HepG2 (cell line): ENCODE measurements around the gene RPL36. TPM values are rescaled to one million over a fixed set of nuclear protein-coding genes. Genes with fewer than 3 reads are reported as not detected.

Source experiments
- FOSL2 ChIP-seq: sonication (generic); formaldehyde crosslinking; IDR thresholded peaks from 2 replicates; pipeline ENCODE4 v1.4.0; 2020; ENCODE audit warnings: missing genetic modification reagents
- GABPA ChIP-seq, 2 experiments: IDR thresholded peaks; 2 replicates each; pipeline ENCODE4 v1.6.1; 2011 to 2016; ENCODE audit warnings: low read depth in 2 of 2, low read length in 1 of 2, missing biosample characterization in 1 of 2, missing genetic modification characterization in 1 of 2
- IRF2 ChIP-seq: IDR thresholded peaks from 2 replicates; pipeline ENCODE4 v1.6.1; 2018; ENCODE audit warnings: missing genetic modification reagents, missing compliant biosample characterization
- JUNB ChIP-seq: sonication (generic); formaldehyde crosslinking; IDR thresholded peaks from 2 replicates; pipeline ENCODE4 v1.8.0; 2022; ENCODE audit warnings: missing genetic modification reagents, mild to moderate bottlenecking, borderline replicate concordance
- JUND ChIP-seq: sonication (generic); formaldehyde crosslinking; IDR thresholded peaks from 2 replicates; pipeline ENCODE4 v1.8.0; 2022; ENCODE audit warnings: mild to moderate bottlenecking, missing genetic modification reagents
- NFE2 ChIP-seq: sonication (generic); formaldehyde crosslinking; IDR thresholded peaks from 2 replicates; pipeline ENCODE4 v1.4.0; 2020; ENCODE audit warnings: missing genetic modification reagents
- NFE2L1 ChIP-seq: sonication (generic); formaldehyde crosslinking; IDR thresholded peaks from 2 replicates; pipeline ENCODE4 v1.4.0; 2020; ENCODE audit warnings: missing genetic modification reagents, mild to moderate bottlenecking, borderline replicate concordance
- NR3C1 ChIP-seq: sonication (generic); formaldehyde crosslinking; IDR thresholded peaks from 2 replicates; pipeline ENCODE4 v1.4.0; 2020; ENCODE audit warnings: missing genetic modification reagents
- PHB2 ChIP-seq: fragments of 450-650 bp; IDR thresholded peaks from 2 replicates; pipeline ENCODE4 v1.6.1; 2018; ENCODE audit not compliant: partially characterized antibody
- PHF8 ChIP-seq: sonication (generic); formaldehyde crosslinking; IDR thresholded peaks from 2 replicates; pipeline ENCODE4 v1.5.0; 2020; ENCODE audit warnings: missing genetic modification reagents
- PRMT3 ChIP-seq: sonication (generic); formaldehyde crosslinking; IDR thresholded peaks from 2 replicates; pipeline ENCODE4 v1.8.1; 2022; ENCODE audit warnings: low read depth, mild to moderate bottlenecking, moderate library complexity, missing genetic modification reagents, borderline replicate concordance
- RBAK ChIP-seq: sonication (generic); formaldehyde crosslinking; IDR thresholded peaks from 2 replicates; pipeline ENCODE4 v1.5.1; 2020; ENCODE audit warnings: mild to moderate bottlenecking, missing genetic modification reagents
- TAF1 ChIP-seq: sonication (generic); formaldehyde crosslinking; IDR thresholded peaks from 2 replicates; pipeline ENCODE4 v1.4.0; 2020; ENCODE audit warnings: missing genetic modification reagents
- THYN1 ChIP-seq: sonication (generic); formaldehyde crosslinking; IDR thresholded peaks from 2 replicates; pipeline ENCODE4 v1.8.1; 2023; ENCODE audit warnings: low read depth, mild to moderate bottlenecking, moderate library complexity, missing genetic modification reagents, borderline replicate concordance
- ZNF530 ChIP-seq: sonication (generic); formaldehyde crosslinking; IDR thresholded peaks from 2 replicates; pipeline ENCODE4 v1.5.0; 2020; ENCODE audit warnings: low read depth, mild to moderate bottlenecking, missing genetic modification reagents
- ZNF615 ChIP-seq: sonication (generic); formaldehyde crosslinking; IDR thresholded peaks from 2 replicates; pipeline ENCODE4 v1.5.0; 2020; ENCODE audit warnings: mild to moderate bottlenecking, missing genetic modification reagents, borderline replicate concordance
- ZNF629 ChIP-seq: sonication (generic); formaldehyde crosslinking; conservative IDR thresholded peaks from 2 replicates; pipeline ENCODE4 v1.5.0; 2020; ENCODE audit warnings: missing genetic modification reagents
- ZNF746 ChIP-seq: sonication (generic); formaldehyde crosslinking; IDR thresholded peaks from 2 replicates; pipeline ENCODE4 v1.8.0; 2022; ENCODE audit warnings: mild to moderate bottlenecking, missing genetic modification reagents
- ZNF75D ChIP-seq: sonication (generic); formaldehyde crosslinking; IDR thresholded peaks from 2 replicates; pipeline ENCODE4 v1.8.1; 2023; ENCODE audit warnings: missing genetic modification reagents, mild to moderate bottlenecking, borderline replicate concordance
- ZSCAN21 ChIP-seq: sonication (generic); formaldehyde crosslinking; IDR thresholded peaks from 2 replicates; pipeline ENCODE4 v1.8.0; 2022; ENCODE audit warnings: mild to moderate bottlenecking, missing genetic modification reagents, moderate library complexity, borderline replicate concordance
- polyA plus RNA-seq, 8 experiments: library from polyadenylated mRNA; depleted of rRNA in 3 of 8; stranded (reverse) in 7 of 8; unstranded in 1 of 8; fragments of >200 nt; fragmentation: Illumina TruSeq in 4 of 8; extraction: Trizol in 4 of 8; gene quantifications; 2 replicates each; pipeline versions ENCODE4 v1.2.1 to v1.2.3, GENCODE V29; 2011 to 2016; ENCODE audit warnings: low read depth in 4 of 8, missing spikeins in 1 of 8, mixed read lengths in 1 of 8; ENCODE audit not compliant: insufficient read depth in 1 of 8
- total RNA-seq, 5 experiments: library from RNA; depleted of rRNA; stranded (reverse); fragments of >200 nt; fragmentation: Illumina TruSeq; extraction: Trizol; gene quantifications; 2 replicates each; pipeline ENCODE4 v1.2.3, GENCODE V29; 2016; ENCODE audit warnings: low read depth in 1 of 5
- TF ChIP-seq, protein P1 (sequence below): sonication (generic); formaldehyde crosslinking; conservative IDR thresholded peaks from 2 replicates; pipeline ENCODE4 v1.8.0; 2022; ENCODE audit warnings: missing genetic modification reagents
- TF ChIP-seq, protein P2 (sequence below): sonication (generic); formaldehyde crosslinking; IDR thresholded peaks from 2 replicates; pipeline ENCODE4 v1.4.0; 2020; ENCODE audit warnings: missing genetic modification reagents
- TF ChIP-seq, protein P3 (sequence below): conservative IDR thresholded peaks from 2 replicates; pipeline ENCODE4 v1.6.1; 2018; ENCODE audit warnings: missing genetic modification reagents
- TF ChIP-seq, protein P4 (sequence below): sonication (generic); formaldehyde crosslinking; IDR thresholded peaks from 2 replicates; pipeline ENCODE4 v1.5.0; 2020; ENCODE audit warnings: missing genetic modification reagents

The RPL36 gene
- total and polyA plus RNA-seq, 2 of the 13 experiments (the other 11 are each of a cell fraction or from before 2014, with no cell fraction given) = 706 to 740 TPM

DNA sequence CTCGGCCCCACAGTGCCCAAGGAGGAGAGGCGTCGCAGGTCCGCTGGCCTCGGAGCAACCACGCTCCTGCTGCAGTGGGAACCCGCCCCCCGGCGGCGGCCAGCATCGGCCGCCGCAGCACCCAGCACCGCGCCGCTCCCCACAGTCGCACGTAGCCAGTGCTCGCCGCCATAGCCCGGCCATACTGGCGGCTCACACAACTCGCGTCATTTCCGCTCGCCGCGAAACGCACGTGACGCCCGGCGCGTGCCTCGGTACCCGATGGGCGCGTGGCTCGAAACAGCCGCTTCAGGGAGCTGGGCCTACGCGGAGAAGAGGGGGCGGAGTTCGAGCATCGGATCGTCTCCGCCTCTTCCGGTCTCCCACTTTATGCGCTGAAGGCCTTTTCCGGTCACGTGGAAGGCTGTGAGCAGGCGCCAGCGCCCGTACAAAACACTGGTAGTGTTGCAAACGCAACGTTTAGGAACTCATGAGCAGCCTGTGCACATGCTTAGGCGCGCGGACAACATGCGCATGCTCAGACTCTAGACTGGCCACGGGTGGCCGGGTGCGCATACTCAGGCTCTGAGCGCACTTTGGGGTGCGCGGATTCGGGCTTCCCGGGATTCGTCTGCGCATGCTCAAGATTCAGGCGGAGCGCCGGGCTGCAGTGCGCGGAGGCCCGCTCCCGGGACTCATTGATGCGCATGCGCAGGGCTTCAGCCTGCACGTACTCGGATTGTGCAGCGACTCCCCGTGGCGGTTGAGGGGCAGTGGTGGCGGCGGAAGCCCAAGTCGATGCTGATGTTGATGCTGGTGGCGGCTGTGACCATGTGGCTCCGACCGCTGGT, 30.1 kb downstream of the RPL36 start, which contains the start of the genes CATSPERD and LONP1 (continued):
- TF ChIP-seq, protein P1, sequence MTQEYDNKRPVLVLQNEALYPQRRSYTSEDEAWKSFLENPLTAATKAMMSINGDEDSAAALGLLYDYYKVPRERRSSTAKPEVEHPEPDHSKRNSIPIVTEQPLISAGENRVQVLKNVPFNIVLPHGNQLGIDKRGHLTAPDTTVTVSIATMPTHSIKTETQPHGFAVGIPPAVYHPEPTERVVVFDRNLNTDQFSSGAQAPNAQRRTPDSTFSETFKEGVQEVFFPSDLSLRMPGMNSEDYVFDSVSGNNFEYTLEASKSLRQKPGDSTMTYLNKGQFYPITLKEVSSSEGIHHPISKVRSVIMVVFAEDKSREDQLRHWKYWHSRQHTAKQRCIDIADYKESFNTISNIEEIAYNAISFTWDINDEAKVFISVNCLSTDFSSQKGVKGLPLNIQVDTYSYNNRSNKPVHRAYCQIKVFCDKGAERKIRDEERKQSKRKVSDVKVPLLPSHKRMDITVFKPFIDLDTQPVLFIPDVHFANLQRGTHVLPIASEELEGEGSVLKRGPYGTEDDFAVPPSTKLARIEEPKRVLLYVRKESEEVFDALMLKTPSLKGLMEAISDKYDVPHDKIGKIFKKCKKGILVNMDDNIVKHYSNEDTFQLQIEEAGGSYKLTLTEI (CRISPR knock-in tag) = 0 out of 2 replicates have a peak, but pooled peaks have one; percentile 22
- TF ChIP-seq PHB2 (no peak), PHF8 (CRISPR knock-in tag) (peak; percentile 94), ZNF75D (CRISPR knock-in tag) (peak; percentile 77; the same call in 1 of the 2 replicates), PRMT3 (CRISPR knock-in tag) (no peak; the same call in 1 of the 2 replicates), ZNF615 (CRISPR knock-in tag) (no peak), ZNF746 (CRISPR knock-in tag) (peak; percentile 62; the same call in 1 of the 2 replicates), FOSL2 (CRISPR knock-in tag) (peak; percentile 60), NR3C1 (CRISPR knock-in tag) (no peak), JUNB (no peak; the same call in 1 of the 2 replicates), IRF2 (CRISPR knock-in tag) (peak; percentile 94), THYN1 (CRISPR knock-in tag) (no peak), RBAK (CRISPR knock-in tag) (no peak; the same call in 1 of the 2 replicates), JUND (CRISPR knock-in tag) (no peak; the same call in 1 of the 2 replicates), ZSCAN21 (peak; percentile 53), NFE2L1 (CRISPR knock-in tag) (0 out of 2 replicates have a peak, but pooled peaks have one; percentile 79), NFE2 (CRISPR knock-in tag) (no peak), ZNF530 (CRISPR knock-in tag) (no peak), GABPA (IDR thresholded peaks at IDR 0.05; ENCODE audit: low read depth, low read length) (peak; percentile 88; the same call in 1 of the 2 replicates), GABPA (CRISPR knock-in tag; IDR thresholded peaks at IDR 0.05; ENCODE audit: low read depth) (peak; percentile 96), TAF1 (CRISPR knock-in tag) (peak; percentile 90), ZNF629 (CRISPR knock-in tag) (0 out of 2 replicates have a peak, but pooled peaks have one; percentile 25)
- TF ChIP-seq, protein P2, sequence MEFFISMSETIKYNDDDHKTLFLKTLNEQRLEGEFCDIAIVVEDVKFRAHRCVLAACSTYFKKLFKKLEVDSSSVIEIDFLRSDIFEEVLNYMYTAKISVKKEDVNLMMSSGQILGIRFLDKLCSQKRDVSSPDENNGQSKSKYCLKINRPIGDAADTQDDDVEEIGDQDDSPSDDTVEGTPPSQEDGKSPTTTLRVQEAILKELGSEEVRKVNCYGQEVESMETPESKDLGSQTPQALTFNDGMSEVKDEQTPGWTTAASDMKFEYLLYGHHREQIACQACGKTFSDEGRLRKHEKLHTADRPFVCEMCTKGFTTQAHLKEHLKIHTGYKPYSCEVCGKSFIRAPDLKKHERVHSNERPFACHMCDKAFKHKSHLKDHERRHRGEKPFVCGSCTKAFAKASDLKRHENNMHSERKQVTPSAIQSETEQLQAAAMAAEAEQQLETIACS (CRISPR knock-in tag) = peak; percentile 65; the same call in 1 of the 2 replicates
- TF ChIP-seq, protein P3, sequence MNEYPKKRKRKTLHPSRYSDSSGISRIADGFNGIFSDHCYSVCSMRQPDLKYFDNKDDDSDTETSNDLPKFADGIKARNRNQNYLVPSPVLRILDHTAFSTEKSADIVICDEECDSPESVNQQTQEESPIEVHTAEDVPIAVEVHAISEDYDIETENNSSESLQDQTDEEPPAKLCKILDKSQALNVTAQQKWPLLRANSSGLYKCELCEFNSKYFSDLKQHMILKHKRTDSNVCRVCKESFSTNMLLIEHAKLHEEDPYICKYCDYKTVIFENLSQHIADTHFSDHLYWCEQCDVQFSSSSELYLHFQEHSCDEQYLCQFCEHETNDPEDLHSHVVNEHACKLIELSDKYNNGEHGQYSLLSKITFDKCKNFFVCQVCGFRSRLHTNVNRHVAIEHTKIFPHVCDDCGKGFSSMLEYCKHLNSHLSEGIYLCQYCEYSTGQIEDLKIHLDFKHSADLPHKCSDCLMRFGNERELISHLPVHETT (CRISPR knock-in tag) = peak; percentile 95
- TF ChIP-seq, protein P4, sequence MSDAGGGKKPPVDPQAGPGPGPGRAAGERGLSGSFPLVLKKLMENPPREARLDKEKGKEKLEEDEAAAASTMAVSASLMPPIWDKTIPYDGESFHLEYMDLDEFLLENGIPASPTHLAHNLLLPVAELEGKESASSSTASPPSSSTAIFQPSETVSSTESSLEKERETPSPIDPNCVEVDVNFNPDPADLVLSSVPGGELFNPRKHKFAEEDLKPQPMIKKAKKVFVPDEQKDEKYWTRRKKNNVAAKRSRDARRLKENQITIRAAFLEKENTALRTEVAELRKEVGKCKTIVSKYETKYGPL (CRISPR knock-in tag) = peak; percentile 1; the same call in 1 of the 2 replicates
